GM18499 (cell line): ENCODE results near the gene DOCK1.
"Not testable (repeated sequence)": the region's sequence is repeated elsewhere in the genome, so short reads cannot be mapped to it uniquely, and the experiment has no call there.

Experiments
- ATAC-seq: cut with Tn5 transposase; IDR thresholded peaks from one replicate; pipeline ENCODE4 v1.9.1; 2021; ENCODE audit warnings: moderate number of reproducible peaks; ENCODE audit not compliant: insufficient read depth, unreplicated experiment

The DOCK1 gene

GRCh38 chr10:126904818-126905701, at the start of gene DOCK1:
Gene DOCK1, plus strand, starts transcription at chr10:126905428. Its CDS starts 90 bp downstream, at chr10:126905518.
- no peak for ATAC-seq

- ATAC-seq = no peak
Measured at GRCh38 chr10:126857178-126857806, 47.9 kb upstream of the DOCK1 start.

- ATAC-seq = no peak
Measured at GRCh38 chr10:126867567-126868365, 37.5 kb upstream of the DOCK1 start.

GRCh38 chr10:126868371-126868770, 36.9 kb upstream of the DOCK1 start:
- no peak for ATAC-seq

- ATAC-seq = no peak
Measured at GRCh38 chr10:126872135-126872534, 33.1 kb upstream of the DOCK1 start.

- ATAC-seq = no peak
Measured at GRCh38 chr10:126872768-126873167, 32.5 kb upstream of the DOCK1 start.

- ATAC-seq = no peak
Measured at GRCh38 chr10:126876456-126876855, 28.8 kb upstream of the DOCK1 start.

- ATAC-seq = no peak
Measured at GRCh38 chr10:126877390-126877789, 27.8 kb upstream of the DOCK1 start.

- ATAC-seq = no peak
Measured at GRCh38 chr10:126878594-126878993, 26.6 kb upstream of the DOCK1 start.

- no peak for ATAC-seq
Measured at GRCh38 chr10:126880926-126881325, 24.3 kb upstream of the DOCK1 start.

- not testable (repeated sequence) for ATAC-seq
Measured at GRCh38 chr10:126882055-126882454, 23.2 kb upstream of the DOCK1 start.

GRCh38 chr10:126888436-126888835, 16.8 kb upstream of the DOCK1 start:
- not testable (repeated sequence) for ATAC-seq

GRCh38 chr10:126889421-126889820, 15.8 kb upstream of the DOCK1 start:
- ATAC-seq = no peak

- not testable (repeated sequence) for ATAC-seq
Measured at GRCh38 chr10:126890797-126891196, 14.4 kb upstream of the DOCK1 start.

- ATAC-seq = no peak
Measured at GRCh38 chr10:126892226-126893175, 12.7 kb upstream of the DOCK1 start.

- ATAC-seq = no peak
Measured at GRCh38 chr10:126893206-126893605, 12.0 kb upstream of the DOCK1 start.

GRCh38 chr10:126893841-126894240, 11.4 kb upstream of the DOCK1 start:
- no peak for ATAC-seq

GRCh38 chr10:126895214-126895781, 9.9 kb upstream of the DOCK1 start:
- no peak for ATAC-seq

GRCh38 chr10:126898460-126898859, 6.8 kb upstream of the DOCK1 start:
- no peak for ATAC-seq
